Measurements from ENCODE around the gene CSNK1E.

CSNK1E gene

GRCh38 chr22:38300197-38300945, 16.9 kb downstream of the CSNK1E start:
- no peak for DNase-seq (ENCODE audit: low spot score)
- TF ChIP-seq, protein P1, sequence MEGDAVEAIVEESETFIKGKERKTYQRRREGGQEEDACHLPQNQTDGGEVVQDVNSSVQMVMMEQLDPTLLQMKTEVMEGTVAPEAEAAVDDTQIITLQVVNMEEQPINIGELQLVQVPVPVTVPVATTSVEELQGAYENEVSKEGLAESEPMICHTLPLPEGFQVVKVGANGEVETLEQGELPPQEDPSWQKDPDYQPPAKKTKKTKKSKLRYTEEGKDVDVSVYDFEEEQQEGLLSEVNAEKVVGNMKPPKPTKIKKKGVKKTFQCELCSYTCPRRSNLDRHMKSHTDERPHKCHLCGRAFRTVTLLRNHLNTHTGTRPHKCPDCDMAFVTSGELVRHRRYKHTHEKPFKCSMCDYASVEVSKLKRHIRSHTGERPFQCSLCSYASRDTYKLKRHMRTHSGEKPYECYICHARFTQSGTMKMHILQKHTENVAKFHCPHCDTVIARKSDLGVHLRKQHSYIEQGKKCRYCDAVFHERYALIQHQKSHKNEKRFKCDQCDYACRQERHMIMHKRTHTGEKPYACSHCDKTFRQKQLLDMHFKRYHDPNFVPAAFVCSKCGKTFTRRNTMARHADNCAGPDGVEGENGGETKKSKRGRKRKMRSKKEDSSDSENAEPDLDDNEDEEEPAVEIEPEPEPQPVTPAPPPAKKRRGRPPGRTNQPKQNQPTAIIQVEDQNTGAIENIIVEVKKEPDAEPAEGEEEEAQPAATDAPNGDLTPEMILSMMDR (IDR thresholded peaks at IDR 0.05; ENCODE audit: extremely low read depth, missing control alignments), result no peak

- no peak for DNase-seq (ENCODE audit: low spot score)
- TF ChIP-seq, protein P1 (IDR thresholded peaks at IDR 0.05; ENCODE audit: extremely low read depth, missing control alignments), result no peak
These were observed 17.5 kb downstream of the CSNK1E start for GRCh38 chr22:38299770-38300102.

- TF ChIP-seq, protein P1 (IDR thresholded peaks at IDR 0.05; ENCODE audit: extremely low read depth, missing control alignments), result peak; percentile 53
- DNase-seq (ENCODE audit: low spot score), result peak; percentile 64
These were observed 18.8 kb downstream of the CSNK1E start for GRCh38 chr22:38298312-38299005.

GRCh38 chr22:38296372-38296771, 20.9 kb downstream of the CSNK1E start:
- no peak for DNase-seq (ENCODE audit: low spot score)
- TF ChIP-seq, protein P1 (IDR thresholded peaks at IDR 0.05; ENCODE audit: extremely low read depth, missing control alignments), result no peak

DNA sequence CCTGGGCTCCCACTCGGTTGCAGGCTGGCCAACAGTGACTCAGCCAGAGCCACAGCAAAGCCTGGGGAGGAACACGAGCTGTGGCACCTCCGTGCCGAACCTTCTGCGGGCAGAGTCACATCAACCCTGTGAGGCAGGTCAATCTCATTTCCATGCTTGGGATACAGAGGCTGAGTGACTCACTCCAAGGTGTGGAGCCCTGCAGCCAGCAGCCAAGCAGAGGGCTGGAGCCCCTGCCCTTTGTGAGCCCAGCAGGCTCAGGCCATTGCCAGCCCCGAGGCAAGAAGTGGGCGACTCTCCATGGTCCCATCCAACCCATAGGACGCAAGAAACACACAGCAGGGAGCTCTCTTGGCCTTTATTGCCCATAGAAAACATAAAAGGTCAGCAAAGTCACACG, 21.4 kb downstream of the CSNK1E start:
- TF ChIP-seq, protein P1 (IDR thresholded peaks at IDR 0.05; ENCODE audit: extremely low read depth, missing control alignments), result no peak
- no peak for DNase-seq (ENCODE audit: low spot score)

DNA sequence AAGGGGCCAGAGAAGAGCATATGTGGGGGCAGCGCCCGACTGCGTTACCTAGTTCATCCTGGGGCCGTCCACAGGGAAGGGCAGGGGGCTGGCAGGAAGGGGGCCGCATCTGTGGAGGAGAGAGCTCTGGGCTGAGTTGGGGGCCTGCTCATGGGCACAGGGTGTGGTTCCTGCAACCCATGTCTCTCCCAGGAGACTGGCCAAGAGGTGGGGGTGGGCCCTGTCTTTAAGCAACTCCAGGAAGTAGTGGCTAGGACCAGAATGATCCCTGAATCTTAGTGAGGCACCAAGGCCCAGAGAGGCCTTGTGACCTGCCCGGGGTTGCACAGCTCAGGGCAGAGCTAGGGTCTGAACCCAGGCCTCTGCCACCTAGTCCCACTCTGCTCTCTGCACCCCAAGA, 21.9 kb downstream of the CSNK1E start:
- TF ChIP-seq, protein P1 (IDR thresholded peaks at IDR 0.05; ENCODE audit: extremely low read depth, missing control alignments), result no peak
- no peak for DNase-seq (ENCODE audit: low spot score)

DNA sequence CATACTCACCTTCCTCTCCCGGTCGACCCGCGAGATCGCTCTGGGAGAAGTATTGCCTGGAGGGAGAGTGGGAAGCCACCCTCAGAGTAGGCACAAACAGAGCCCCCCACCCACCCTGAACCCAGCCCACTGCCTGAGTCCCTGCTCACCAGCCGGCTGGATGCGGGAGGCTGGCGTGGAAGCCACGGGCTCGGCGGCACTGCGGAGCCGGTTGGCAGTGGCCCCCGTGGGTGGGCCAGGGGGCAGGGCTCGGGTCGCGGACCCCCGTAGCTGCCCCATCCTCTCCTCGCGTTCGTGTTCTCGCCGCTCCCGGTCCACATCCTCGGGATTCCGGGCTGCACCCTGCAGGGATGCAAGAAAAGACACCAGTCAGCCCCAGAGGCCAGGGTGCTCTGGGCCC, 23.0 kb downstream of the CSNK1E start:
- TF ChIP-seq, protein P1 (IDR thresholded peaks at IDR 0.05; ENCODE audit: extremely low read depth, missing control alignments), result no peak
- no peak for DNase-seq (ENCODE audit: low spot score)

Data from GM20000 (cell line).